GM13977 (cell line): ENCODE results near the gene GTF2IRD1.
"Not testable (repeated sequence)": the region's sequence is repeated elsewhere in the genome, so short reads cannot be mapped to it uniquely, and the experiment has no call there.

ENCODE experiments used
- DNase-seq: peaks from one replicate; pipeline ENCODE4 v3.0.0; 2012; ENCODE audit warnings: low spot score
- in situ Hi-C: fragments of 300-500 bp; cut with MboI; formaldehyde crosslinking; loops from one replicate; pipeline ENCODE4 v1.12.0; 2022; ENCODE audit warnings: low sequenced_read_pairs, low pct_unique_long_range_greater_than_20kb, mixed read lengths, inconsistent platforms; ENCODE audit not compliant: unreplicated experiment
- TF ChIP-seq, protein P1 (sequence below): IDR thresholded peaks from 2 replicates; pipeline ENCODE4 v1.5.1; 2012; ENCODE audit warnings: mild to moderate bottlenecking, control low read depth; ENCODE audit not compliant: insufficient read depth; ENCODE audit errors: extremely low read depth, missing control alignments

GTF2IRD1 gene

DNA sequence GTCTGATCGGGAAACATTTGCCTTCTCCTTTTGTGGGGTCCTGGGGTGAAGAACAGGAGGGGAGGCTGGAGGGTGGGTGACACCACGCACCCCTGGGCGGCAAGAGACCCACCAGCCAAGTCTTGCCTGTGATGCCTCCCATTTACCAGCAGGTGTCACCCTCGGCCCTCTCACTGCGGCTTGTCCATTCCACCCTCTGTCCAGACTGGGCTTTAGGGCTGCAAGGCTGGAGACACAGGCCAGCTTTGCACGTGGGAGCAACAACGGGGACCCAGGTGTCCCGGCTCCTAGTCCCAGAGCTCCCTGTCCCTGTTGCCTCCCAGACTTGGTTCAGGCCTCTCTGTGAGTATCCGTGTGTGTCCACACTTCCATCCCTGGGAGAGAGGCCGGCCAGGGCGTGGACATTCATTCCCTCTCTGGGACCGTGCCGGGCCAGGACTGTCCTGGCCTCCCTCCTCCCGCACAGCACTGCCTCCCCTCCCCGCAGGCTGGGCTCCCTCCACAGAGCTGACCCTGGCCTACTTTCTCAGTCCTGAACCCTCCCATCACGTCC lies 36.2 kb upstream of the GTF2IRD1 start:
- peak; percentile 90 for DNase-seq
- in situ Hi-C loops, result no loop called here
- TF ChIP-seq, protein P1, sequence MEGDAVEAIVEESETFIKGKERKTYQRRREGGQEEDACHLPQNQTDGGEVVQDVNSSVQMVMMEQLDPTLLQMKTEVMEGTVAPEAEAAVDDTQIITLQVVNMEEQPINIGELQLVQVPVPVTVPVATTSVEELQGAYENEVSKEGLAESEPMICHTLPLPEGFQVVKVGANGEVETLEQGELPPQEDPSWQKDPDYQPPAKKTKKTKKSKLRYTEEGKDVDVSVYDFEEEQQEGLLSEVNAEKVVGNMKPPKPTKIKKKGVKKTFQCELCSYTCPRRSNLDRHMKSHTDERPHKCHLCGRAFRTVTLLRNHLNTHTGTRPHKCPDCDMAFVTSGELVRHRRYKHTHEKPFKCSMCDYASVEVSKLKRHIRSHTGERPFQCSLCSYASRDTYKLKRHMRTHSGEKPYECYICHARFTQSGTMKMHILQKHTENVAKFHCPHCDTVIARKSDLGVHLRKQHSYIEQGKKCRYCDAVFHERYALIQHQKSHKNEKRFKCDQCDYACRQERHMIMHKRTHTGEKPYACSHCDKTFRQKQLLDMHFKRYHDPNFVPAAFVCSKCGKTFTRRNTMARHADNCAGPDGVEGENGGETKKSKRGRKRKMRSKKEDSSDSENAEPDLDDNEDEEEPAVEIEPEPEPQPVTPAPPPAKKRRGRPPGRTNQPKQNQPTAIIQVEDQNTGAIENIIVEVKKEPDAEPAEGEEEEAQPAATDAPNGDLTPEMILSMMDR, result peak; percentile 91

GRCh38 chr7:74418076-74418475 lies 35.6 kb upstream of the GTF2IRD1 start:
- in situ Hi-C loops, result no loop called here
- no peak for DNase-seq
- TF ChIP-seq, protein P1, result no peak

- TF ChIP-seq, protein P1, result no peak
- no peak for DNase-seq
- in situ Hi-C loops, result no loop called here
Measured at GRCh38 chr7:74418538-74418937, 35.2 kb upstream of the GTF2IRD1 start.

DNA sequence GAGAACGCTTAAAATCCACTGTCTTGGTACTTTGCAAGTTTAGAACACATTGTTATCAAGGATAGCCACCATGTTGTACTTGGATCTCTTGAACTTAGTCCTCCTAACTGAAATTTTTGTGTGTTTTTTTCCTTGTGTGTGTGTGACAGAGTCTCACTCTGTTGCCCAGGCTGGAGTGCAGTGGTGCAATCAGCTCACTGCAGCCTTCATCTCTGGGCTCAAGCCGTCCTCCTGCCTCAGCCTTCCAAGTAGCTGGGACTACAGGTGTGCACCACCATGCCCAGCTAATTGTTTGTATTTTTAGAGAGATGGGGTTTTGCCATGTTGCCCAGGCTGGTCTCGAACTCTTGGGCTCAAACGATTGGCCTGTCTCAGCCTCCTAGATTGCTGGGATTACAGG lies 34.5 kb upstream of the GTF2IRD1 start:
- in situ Hi-C loops, DNase-seq: not testable (repeated sequence)

GRCh38 chr7:74420006-74420405 lies 33.7 kb upstream of the GTF2IRD1 start:
- in situ Hi-C loops, result loop anchor here (10.0 kb wide), 1 partner anchor 145 kb away; no protein-coding TSS in a partner anchor
- no peak for DNase-seq
- TF ChIP-seq, protein P1, result no peak

GRCh38 chr7:74424291-74424880 lies 29.3 kb upstream of the GTF2IRD1 start:
- no peak for DNase-seq
- TF ChIP-seq, protein P1, result no peak
- in situ Hi-C loops, result loop anchor here (10.0 kb wide), 1 partner anchor 140 kb away; no protein-coding TSS in a partner anchor

DNA sequence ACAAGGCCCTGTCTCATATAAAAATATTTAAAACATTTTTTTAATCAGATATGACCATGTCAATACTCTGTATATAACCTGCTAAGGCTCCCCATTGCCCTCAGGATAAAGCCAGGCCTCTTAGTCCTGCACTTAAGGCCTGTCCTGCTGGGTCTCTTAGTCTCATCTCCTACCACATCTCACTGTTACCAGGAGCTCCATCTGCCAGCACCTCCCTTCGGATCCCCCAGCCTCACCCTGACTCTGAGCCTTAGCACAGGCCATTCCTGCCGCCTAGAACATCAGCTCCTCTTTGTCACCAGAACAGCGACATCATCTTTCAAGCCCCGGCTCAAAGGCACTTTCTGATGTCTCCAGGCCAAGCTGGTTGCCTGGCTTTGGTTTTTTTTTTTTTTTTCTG lies 25.7 kb upstream of the GTF2IRD1 start:
- in situ Hi-C loops, result loop anchor here (10.0 kb wide), 1 partner anchor 137 kb away; no protein-coding TSS in a partner anchor
- TF ChIP-seq, protein P1, result no peak
- DNase-seq, result no peak
